HepG2 (cell line): ENCODE data around the gene ADAMTS12. TPM values are rescaled to one million over a fixed set of nuclear protein-coding genes. Genes with fewer than 3 reads are reported as not detected.

Experiments
- ATAC-seq: fragments of 200-7000 bp; cut with Tn5 transposase; 3 replicates; pipeline ENCODE4 v1.9.1; 2020; ENCODE audit warnings: mild to moderate bottlenecking, moderate library complexity
- BruUV-seq: library from RNA; stranded (reverse); fragments of 400-500 nt; replicated peaks from 2 replicates; lab custom pipeline; 2021; lab: Mats Ljungman, UMichigan
- CTCF ChIA-PET: fragments of 300-600 bp; formaldehyde crosslinking; extraction: SDS; loops from one replicate; lab custom pipeline; 2021; ENCODE audit warnings: low total read pairs, inconsistent platforms, low intra/inter-chr PET ratio; lab: Yijun Ruan, JAX
- POLR2A ChIA-PET: fragments of 350-600 bp; sonication (Branson Sonifier 250); formaldehyde crosslinking; loops from one replicate; lab custom pipeline; 2020; ENCODE audit warnings: antibody characterized with exemption, inconsistent platforms; lab: Yijun Ruan, JAX
- DNase-seq: peaks from one replicate; pipeline ENCODE4 v3.0.0-alpha.2; 2015; ENCODE audit warnings: low spot score
- FAIRE-seq: peaks from 3 replicates; lab custom pipeline; 2011; peaks lifted over from hg19 to GRCh38; lab: Jason Lieb, UNC
- H2AFZ ChIP-seq: one replicate; pipeline ENCODE4 v1.6.1; 2011; ENCODE audit warnings: low read length, inconsistent platforms
- H3K27ac ChIP-seq: fragments of 300-600 bp; 3 replicates; pipeline ENCODE4 v1.8.0; 2011; ENCODE audit warnings: mixed run types, mild to moderate bottlenecking, mixed read lengths, low read length, inconsistent platforms; ENCODE audit not compliant: insufficient read depth; ENCODE audit errors: extremely low read length
- H3K27me3 ChIP-seq, 2 experiments: fragments of 200-600 bp in 1 of 2; 2 replicates in 1 of 2; 3 replicates in 1 of 2; pipeline versions ENCODE4 v1.6.0 to v1.8.0; 2011; ENCODE audit warnings: low read length in 2 of 2, mild to moderate bottlenecking in 2 of 2, moderate library complexity in 2 of 2, inconsistent platforms in 1 of 2; ENCODE audit not compliant: insufficient read depth in 2 of 2, control insufficient read depth in 1 of 2
- H3K36me3 ChIP-seq, 2 experiments: fragments of 200-600 bp in 1 of 2; replicated peaks in 1 of 2; 2 replicates in 1 of 2; 3 replicates in 1 of 2; pipeline versions ENCODE4 v1.5.1 to v1.8.0; 2011; ENCODE audit warnings: low read length in 2 of 2, inconsistent platforms in 1 of 2; ENCODE audit not compliant: insufficient read depth in 2 of 2, control insufficient read depth in 1 of 2
- H3K4me1 ChIP-seq: 2 replicates; pipeline ENCODE4 v1.5.1; 2012; ENCODE audit warnings: low read length, inconsistent platforms; ENCODE audit not compliant: insufficient read depth
- H3K4me2 ChIP-seq: 2 replicates; pipeline ENCODE4 v1.6.0; 2011; ENCODE audit warnings: low read depth, low read length, inconsistent platforms
- H3K4me3 ChIP-seq, 3 experiments: fragments of 200-600 bp in 1 of 3; sonication (generic), shearing (Covaris generic) in 1 of 3; replicated peaks in 1 of 3; 2 replicates each; pipeline ENCODE4 v1.5.1; 2011 to 2016; ENCODE audit warnings: low read length in 3 of 3, inconsistent platforms in 2 of 3, low read depth in 2 of 3, mild to moderate bottlenecking in 2 of 3, control low read depth in 1 of 3, mixed read lengths in 1 of 3; ENCODE audit not compliant: insufficient read depth in 1 of 3
- H3K79me2 ChIP-seq: one replicate; pipeline ENCODE4 v1.6.1; 2011; ENCODE audit warnings: low read length, inconsistent platforms; ENCODE audit not compliant: insufficient read depth
- H3K9ac ChIP-seq: 2 replicates; pipeline ENCODE4 v1.6.0; 2011; ENCODE audit warnings: mild to moderate bottlenecking, low read depth, low read length, inconsistent platforms; ENCODE audit not compliant: insufficient read depth
- H3K9me3 ChIP-seq: 2 replicates; pipeline ENCODE4 v1.5.1; 2012; ENCODE audit warnings: mild to moderate bottlenecking, low read length
- H4K20me1 ChIP-seq: 2 replicates; pipeline ENCODE4 v1.6.0; 2011; ENCODE audit warnings: inconsistent platforms, mild to moderate bottlenecking, low read length, moderate library complexity; ENCODE audit not compliant: insufficient read depth
- AHR ChIP-seq: IDR thresholded peaks from 2 replicates; pipeline ENCODE4 v1.6.1; 2018; ENCODE audit warnings: missing genetic modification reagents, missing compliant biosample characterization
- BATF2 ChIP-seq: sonication (generic); formaldehyde crosslinking; IDR thresholded peaks from 2 replicates; pipeline ENCODE4 v1.8.0; 2022; ENCODE audit warnings: mild to moderate bottlenecking, missing genetic modification reagents, moderate library complexity
- FOXP4 ChIP-seq: sonication (generic); formaldehyde crosslinking; IDR thresholded peaks from 2 replicates; pipeline ENCODE4 v1.4.0; 2020; ENCODE audit warnings: missing genetic modification reagents
- KMT2B ChIP-seq: IDR thresholded peaks from 2 replicates; pipeline ENCODE4 v1.6.1; 2016; ENCODE audit warnings: missing genetic modification reagents, missing compliant biosample characterization
- PAF1 ChIP-seq: IDR thresholded peaks from 2 replicates; pipeline ENCODE4 v1.6.1; 2016; ENCODE audit warnings: missing genetic modification reagents, missing compliant biosample characterization
- PCBP1 ChIP-seq: fragments of 200-400 bp; formaldehyde crosslinking; IDR thresholded peaks from 2 replicates; pipeline ENCODE4 v1.6.1; 2017; ENCODE audit warnings: mild to moderate bottlenecking, low read depth, low read length, borderline replicate concordance
- WGBS: methylation state at CpG from one replicate; pipeline ENCODE4 v1.1.6; 2017; ENCODE audit warnings: low lambda C conversion rate; 5-methylcytosine and 5-hydroxymethylcytosine counted together
- in situ Hi-C: cut with HindIII; loops from 2 replicates; pipeline ENCODE4 v1.10.0; 2017; ENCODE audit warnings: low pct_unique_long_range_greater_than_20kb; ENCODE audit not compliant: extremely low pct_ligation_motif_present
- intact Hi-C: fragments of 100-400 bp; cut with micrococcal nuclease; formaldehyde crosslinking; loops from one replicate; pipeline ENCODE4 v1.10.0; 2022; ENCODE audit not compliant: unreplicated experiment
- polyA plus RNA-seq, 8 experiments: library from polyadenylated mRNA; depleted of rRNA in 3 of 8; stranded (reverse) in 7 of 8; unstranded in 1 of 8; fragments of >200 nt; fragmentation: Illumina TruSeq in 4 of 8; extraction: Trizol in 4 of 8; gene quantifications; 2 replicates each; pipeline versions ENCODE4 v1.2.1 to v1.2.3, GENCODE V29; 2011 to 2016; ENCODE audit warnings: low read depth in 4 of 8, missing spikeins in 1 of 8, mixed read lengths in 1 of 8; ENCODE audit not compliant: insufficient read depth in 1 of 8
- total RNA-seq, 5 experiments: library from RNA; depleted of rRNA; stranded (reverse); fragments of >200 nt; fragmentation: Illumina TruSeq; extraction: Trizol; gene quantifications; 2 replicates each; pipeline ENCODE4 v1.2.3, GENCODE V29; 2016; ENCODE audit warnings: low read depth in 1 of 5

ADAMTS12 gene
- total and polyA plus RNA-seq, 2 of the 13 experiments (the other 11 are each of a cell fraction or from before 2014, with no cell fraction given): 0.03 TPM; not detected in 1

GRCh38 chr5:33769196-33769595 lies 122.6 kb downstream of the ADAMTS12 start (continued):
- TF ChIP-seq BATF2 (no peak), PCBP1 (no peak)
- TF ChIP-seq, all 625 proteins: peak for 0

GRCh38 chr5:33766023-33766422 lies 125.8 kb downstream of the ADAMTS12 start:
- no peak for FAIRE-seq

More at GRCh38 chr5:33766023-33766422, 125.8 kb downstream of the ADAMTS12 start:
- Histone ChIP-seq H3K9me3 (no peaks in the 10 kb centered on the region), H3K4me2 (no peak overlapping the region), H3K27me3 (no peaks in the 10 kb centered on the region), H3K79me2 (no peaks in the 10 kb centered on the region), H3K27ac (no peak overlapping the region), H3K4me1 (no peaks in the 10 kb centered on the region), H3K9ac (no peak overlapping the region), H3K4me3 (no peak overlapping the region), H4K20me1 (no peaks in the 10 kb centered on the region), H2AFZ (no peak overlapping the region), H3K36me3 (no peaks in the 10 kb centered on the region)
- ChIA-PET POLR2A (no interaction called here), CTCF (no interaction called here)
- no TSS peak for BruUV-seq
- intact Hi-C loops (no loop called here), in situ Hi-C loops (no loop called here)
- 0% methylated on average over 2 of the region's 2 CpGs for WGBS
- TF ChIP-seq AHR (CRISPR knock-in tag) (no peak), PAF1 (CRISPR knock-in tag) (no peak), KMT2B (CRISPR knock-in tag) (no peak), FOXP4 (CRISPR knock-in tag) (no peak)
- no peak for ATAC-seq
- no peak for DNase-seq
